HG03097 (cell line): ENCODE measurements around the gene NDN.
"Not testable (repeated sequence)": the region's sequence is repeated elsewhere in the genome, so short reads cannot be mapped to it uniquely, and the experiment has no call there.

Experiments
- ATAC-seq: cut with Tn5 transposase; IDR thresholded peaks from one replicate; pipeline ENCODE4 v1.9.1; 2021; ENCODE audit not compliant: unreplicated experiment, low FRiP score

NDN gene

DNA sequence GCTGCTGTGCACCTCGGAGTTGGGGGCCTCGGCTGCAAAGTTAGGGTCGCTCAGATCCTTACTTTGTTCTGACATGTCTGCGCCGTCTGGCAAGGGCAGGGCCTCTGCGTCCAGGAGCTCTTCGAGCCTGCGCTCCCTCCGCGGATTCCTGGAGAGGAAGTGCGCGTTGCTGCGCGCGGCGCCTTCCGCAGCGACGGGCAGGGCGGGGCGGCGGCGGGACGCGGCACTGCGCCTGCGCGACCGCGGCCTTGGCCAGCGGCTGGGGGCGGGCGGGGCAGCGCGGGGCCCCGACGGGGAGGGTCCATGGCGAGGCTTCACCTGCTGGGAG is at the start of gene NDN:
Gene NDN (minus strand): TSS at position 163 of the 328 bp plus-strand sequence. CDS start 88 bp downstream, at position 75.
- no peak for ATAC-seq

GRCh38 chr15:23736033-23736673 is 49.0 kb upstream of the NDN start:
- ATAC-seq: no peak

GRCh38 chr15:23734862-23735261 is 47.8 kb upstream of the NDN start:
- ATAC-seq: no peak

DNA sequence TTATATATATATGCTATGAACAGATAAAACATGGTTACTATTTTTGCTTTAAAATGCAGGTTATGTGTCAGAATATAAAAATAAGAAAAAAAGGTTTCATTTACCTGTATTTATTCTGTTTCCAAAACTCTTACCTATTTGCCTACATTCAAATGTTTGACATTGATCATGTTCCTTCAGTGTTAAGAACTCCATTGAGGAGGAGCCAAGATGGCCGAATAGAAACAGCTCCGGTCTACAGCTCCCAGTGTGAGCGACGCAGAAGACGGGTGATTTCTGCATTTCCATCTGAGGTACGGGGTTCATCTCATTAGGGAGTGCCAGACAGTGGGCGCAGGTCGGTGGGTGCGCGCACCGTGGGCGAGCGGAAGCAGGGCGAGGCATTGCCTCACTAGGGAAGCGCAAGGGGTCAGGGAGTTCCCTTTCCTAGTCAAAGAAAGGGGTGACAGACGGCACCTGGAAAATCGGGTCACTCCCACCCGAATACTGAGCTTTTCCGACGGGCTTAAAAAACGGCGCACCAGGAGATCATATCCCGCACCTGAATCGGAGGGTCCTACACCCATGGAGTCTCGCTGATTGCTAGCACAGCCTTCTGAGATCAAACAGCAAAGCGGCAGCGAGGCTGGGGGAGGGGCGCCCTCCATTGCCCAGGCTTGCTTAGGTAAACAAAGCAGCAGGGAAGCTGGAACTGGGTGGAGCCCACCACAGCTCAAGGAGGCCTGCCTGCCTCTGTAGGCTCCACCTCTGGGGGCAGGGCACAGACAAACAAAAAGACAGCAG is 27.0 kb upstream of the NDN start:
- not testable (repeated sequence) for ATAC-seq

DNA sequence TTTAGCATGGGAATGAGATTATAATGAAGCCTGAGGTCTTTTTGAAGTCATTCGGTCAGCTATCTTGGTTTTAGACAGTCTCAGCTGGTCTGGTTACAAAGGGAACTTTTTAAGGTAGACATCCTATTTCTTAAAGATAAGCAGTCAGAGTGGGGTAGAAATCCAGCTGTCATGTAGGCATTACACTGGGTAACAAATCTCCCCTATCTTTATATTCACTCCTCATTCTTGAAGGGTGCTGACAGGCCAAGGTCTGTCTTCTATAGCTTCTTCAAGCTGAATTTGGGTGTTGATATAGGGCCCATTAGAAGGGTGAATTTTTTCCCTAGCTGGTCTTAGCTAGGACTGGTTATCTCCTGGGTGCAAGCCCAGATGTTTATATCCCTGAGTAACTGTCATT is 21.2 kb upstream of the NDN start:
- ATAC-seq: no peak

DNA sequence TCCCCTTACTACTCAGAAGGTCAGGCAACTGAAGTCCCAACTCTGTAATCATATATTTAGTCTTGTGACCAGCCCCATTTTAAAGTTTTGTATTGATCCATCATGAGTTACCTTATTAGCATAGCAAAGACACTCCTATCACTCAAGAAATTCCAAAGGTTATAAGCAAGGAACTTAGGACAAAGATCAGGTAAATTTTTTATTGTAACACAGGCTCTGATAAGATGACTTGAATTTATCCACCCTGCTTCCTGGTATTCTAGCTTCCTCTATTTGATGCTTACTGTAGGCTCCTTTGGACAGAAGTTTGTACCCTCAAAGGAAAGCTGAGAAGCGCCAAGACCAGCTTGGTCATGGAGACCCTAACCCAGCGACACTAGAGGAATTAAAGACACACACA is 8.2 kb upstream of the NDN start:
- no peak for ATAC-seq

DNA sequence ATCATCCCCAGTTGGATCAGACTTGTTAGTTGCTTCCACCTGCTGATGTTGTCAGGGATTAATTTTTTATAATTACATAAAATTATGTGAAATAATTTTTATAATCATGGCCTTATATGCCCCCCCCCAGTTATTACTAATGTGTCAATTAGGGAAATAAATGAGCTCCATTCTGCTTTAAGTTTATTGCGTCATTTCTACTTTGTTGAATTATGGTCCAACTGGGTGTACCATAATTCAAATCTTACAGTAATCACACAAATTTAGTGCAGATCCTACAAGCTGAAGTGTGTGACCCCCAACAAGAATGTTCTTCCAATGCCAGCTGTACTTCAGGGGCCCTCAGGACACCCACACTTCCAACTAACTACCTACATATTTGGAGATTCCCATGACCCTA is 7.5 kb upstream of the NDN start:
- ATAC-seq: no peak

DNA sequence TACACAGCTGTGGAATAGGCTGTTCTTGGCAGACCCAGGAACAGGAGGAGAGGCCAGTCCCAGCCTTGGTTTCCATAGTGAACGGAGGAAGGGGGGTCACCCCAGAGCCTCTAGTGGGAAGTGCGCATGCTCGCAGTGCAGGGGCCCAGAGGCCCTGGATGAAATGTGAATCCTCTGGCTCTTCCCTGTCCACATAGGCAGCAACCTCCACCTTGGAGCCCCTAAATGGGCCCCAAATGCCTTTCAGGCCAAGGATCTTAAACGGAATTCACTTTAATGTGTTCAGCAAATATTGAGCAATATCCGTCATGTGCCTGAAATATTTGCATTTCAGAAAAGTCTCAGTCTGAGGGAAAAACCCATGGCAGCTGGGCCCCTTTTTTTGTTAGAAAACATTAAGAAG is 3.3 kb upstream of the NDN start:
- no peak for ATAC-seq

GRCh38 chr15:23690015-23690414 is 2.9 kb upstream of the NDN start:
- no peak for ATAC-seq

- ATAC-seq: no peak
Measured at GRCh38 chr15:23686466-23687142, 501 bp downstream of the NDN start.

DNA sequence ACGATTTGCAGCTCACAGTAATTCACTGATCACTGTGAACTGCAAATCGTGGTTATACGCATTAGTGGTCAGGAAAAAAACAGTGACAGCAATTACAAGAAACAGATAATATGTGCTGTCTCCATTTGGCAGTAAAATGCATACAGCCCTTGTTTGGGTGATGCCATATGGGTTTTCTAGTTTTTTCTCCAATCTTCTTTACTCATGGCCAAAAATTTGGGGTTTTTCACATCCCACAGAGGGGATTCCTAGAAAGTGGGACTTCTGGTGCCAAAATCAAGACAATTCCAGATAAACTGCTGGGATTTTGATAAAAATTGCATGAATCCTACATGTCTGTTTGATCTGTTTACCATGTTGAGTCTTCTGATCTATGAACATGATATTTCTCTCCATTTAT is 15.6 kb downstream of the NDN start:
- ATAC-seq: no peak

- no peak for ATAC-seq
Measured at GRCh38 chr15:23670970-23671369, 16.1 kb downstream of the NDN start.

DNA sequence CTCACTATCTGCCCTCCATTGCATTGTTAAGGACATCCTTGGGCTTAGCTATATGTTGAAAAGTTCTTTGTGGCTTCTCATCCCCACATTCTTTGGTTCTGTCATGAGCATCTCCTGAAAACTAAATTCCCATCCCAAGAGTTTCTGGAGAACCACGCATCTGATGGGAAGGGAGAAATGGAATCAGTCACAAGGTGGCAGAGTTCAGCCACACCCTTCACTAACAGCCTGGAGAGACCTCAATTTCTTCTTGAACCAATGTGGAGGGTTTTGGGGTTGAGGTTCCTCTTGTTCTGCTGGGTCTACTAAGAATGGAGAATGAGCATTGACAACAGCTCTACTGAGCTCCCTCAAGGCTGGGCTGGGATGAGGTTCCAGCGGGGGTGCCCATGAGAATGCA is 23.9 kb downstream of the NDN start:
- ATAC-seq: no peak

GRCh38 chr15:23648920-23649515 is 38.1 kb downstream of the NDN start:
- ATAC-seq: no peak

- no peak for ATAC-seq
Measured at GRCh38 chr15:23647421-23648370, 39.4 kb downstream of the NDN start, which contains the start of gene MAGEL2. TSS of gene MAGEL2 (minus strand) at chr15:23647867. CDS start at chr15:23647742, 125 bp downstream.

DNA sequence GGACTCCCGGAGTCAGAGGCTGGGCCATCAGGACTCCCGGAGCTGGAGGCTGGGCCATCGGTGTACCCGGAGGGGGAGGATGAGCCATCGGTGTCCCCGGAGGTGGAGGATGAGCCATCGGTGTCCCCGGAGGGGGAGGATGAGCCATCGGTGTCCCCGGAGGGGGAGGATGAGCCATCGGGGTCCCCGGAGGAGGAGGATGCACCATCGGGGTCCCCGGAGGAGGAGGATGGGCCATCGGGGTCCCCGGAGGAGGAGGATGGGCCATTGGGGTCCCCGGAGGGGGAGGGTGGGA is 40.2 kb downstream of the NDN start:
- ATAC-seq: no peak

DNA sequence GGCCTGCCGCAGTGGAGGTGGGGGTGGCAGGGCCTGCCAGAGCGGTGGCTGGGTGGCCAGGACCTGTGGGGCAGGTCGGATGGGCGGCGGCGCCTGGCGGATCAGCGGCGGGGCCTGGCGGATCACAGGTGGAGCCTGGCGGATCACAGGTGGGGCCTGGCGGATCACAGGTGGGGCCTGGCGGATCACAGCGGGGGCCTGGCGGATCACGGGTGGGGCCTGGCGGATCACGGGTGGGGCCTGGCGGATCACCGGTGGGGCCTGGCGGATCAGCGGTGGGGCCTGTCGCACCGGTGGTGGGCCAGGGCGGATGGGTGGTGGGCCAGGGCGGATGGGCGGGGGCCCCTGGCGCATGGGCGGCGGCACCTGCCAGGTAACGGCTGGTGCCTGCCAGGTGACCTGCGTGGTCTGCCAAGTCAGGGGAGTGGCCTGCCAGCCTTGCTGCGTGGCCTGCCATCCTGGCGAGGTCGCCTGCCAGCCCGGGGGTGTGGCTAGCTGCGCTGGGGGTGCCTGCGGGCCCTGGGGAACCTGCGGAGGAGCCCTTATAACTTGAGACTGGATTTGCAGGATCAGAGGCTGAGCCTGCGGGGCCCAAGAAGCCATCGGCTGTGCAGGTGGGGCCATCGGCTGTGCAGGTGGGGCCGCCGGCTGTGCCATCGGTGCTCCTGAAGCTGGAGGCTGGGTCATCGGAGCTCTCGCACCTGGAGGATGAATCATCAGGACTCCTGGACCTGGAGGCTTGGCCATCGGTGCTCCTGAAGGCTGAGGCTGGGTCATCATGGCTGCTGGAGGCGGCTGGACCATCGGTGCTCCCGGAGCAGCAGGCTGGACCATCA is 40.7 kb downstream of the NDN start:
- ATAC-seq: no peak

DNA sequence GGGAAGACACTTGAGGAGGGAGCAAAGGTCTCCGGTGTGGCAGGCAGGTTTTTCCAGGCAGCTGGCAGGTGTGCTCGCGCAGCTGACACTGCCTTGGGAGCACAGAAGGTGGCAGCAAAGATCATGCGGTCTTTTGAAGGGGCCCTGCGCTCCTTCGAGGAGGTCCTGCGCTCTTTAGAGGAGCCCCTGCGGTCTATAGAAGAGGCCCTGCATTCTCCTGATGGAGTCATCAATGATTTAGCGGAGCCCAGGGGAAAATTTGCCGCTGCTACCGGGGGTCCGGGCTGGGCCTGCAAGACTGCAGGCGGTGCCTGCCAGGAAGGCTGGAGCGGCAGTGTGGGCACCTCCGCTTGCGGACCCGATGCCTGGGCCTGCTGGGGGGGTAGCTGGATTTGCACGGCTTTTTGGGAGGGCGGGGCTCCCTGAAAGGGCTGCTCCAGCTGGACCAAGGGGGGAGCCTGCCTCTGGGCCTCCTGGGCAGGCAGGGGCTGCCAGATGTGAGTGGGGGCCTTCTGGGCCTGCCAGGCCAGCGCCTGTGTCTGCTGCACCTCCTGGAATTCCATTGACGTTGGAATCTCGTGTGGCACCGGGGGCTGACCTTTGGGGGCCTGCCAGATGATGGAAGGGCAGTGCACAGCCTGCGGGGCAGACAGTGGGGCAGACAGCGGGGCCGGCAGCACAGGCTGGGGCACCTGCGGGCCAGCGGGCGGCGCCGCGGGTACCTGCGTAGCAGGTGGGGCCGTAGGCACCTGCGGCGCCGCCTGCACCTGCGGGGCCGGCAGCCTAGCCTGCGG is 41.5 kb downstream of the NDN start:
- ATAC-seq: no peak

DNA sequence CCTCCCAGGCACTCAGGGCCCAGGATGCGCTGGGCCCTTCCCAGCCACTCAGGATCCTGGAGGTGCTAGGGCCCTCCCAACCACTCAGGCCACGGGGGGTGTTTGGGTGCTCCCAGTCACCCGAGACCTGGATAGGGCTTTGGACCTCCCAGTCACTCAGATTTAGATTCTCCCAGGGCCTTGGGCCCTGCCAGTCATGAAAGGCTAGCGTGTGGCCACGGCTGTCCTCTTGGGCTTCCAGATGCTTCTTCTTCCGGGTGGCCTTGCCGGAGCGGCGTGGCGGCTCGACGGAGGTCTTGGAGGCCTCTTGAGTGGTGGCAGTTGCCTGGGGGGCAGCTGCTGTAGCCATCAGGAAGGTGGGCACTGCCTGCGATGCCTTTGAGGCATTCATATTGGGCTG is 42.3 kb downstream of the NDN start:
- ATAC-seq: no peak
